Esophagus squamous epithelium (tissue), 5 donors: ENCODE measurements around the gene UQCC2. TPM values are rescaled to one million over a fixed set of nuclear protein-coding genes. Genes with fewer than 3 reads are reported as not detected.
A peak's percentile ranks its signal among the peaks of the same experiment; 100 is the strongest.

Experiments
- DNase-seq: peaks from one replicate; lab custom pipeline; 2025; lab: John Stamatoyannopoulos, UW
- H3K27ac ChIP-seq, 4 donors: fragments of 200-600 bp; sonication (generic); one replicate each; pipeline ENCODE4 v1.5.1; 2016 to 2019; ENCODE audit warnings: mild to moderate bottlenecking in 1 of 4
- H3K27me3 ChIP-seq, 4 donors: fragments of 200-600 bp; sonication (generic); 1 replicate in 3 of 4; 2 replicates in 1 of 4; pipeline versions ENCODE4 v1.5.1 to v1.6.0; 2017 to 2021; ENCODE audit warnings: antibody characterized with exemption in 1 of 4
- H3K36me3 ChIP-seq, 3 donors: fragments of 200-600 bp; sonication (generic); one replicate each; pipeline ENCODE4 v1.5.1; 2016 to 2019
- H3K4me1 ChIP-seq, 3 donors: fragments of 200-600 bp; sonication (generic); one replicate each; pipeline ENCODE4 v1.5.1; 2017 to 2019
- H3K4me3 ChIP-seq, 4 donors: fragments of 200-600 bp; sonication (generic); 1 replicate in 3 of 4; 2 replicates in 1 of 4; pipeline ENCODE4 v1.5.1; 2016 to 2019; ENCODE audit warnings: mild to moderate bottlenecking in 2 of 4, moderate library complexity in 1 of 4
- H3K9me3 ChIP-seq, 3 donors: fragments of 200-600 bp; sonication (generic); one replicate each; pipeline ENCODE4 v1.5.1; 2016 to 2019
- CTCF ChIP-seq, 6 experiments: fragments of 450-650 bp in 4 of 6; fragments of 200-600 bp in 2 of 6; sonication (generic) in 2 of 6; IDR thresholded peaks; one replicate each; pipeline ENCODE4 v1.5.1; 2016 to 2019; ENCODE audit warnings: antibody characterized with exemption in 6 of 6, mild to moderate bottlenecking in 4 of 6, moderate library complexity in 4 of 6
- POLR2A ChIP-seq, 4 donors: fragments of 450-650 bp; IDR thresholded peaks; one replicate each; pipeline ENCODE4 v1.6.1; 2017; ENCODE audit warnings: antibody characterized with exemption in 4 of 4, mild to moderate bottlenecking in 4 of 4, moderate library complexity in 3 of 4
- WGBS, 2 donors: methylation state at CpG; one replicate each; pipeline ENCODE4 v1.1.5; 2018; 5-methylcytosine and 5-hydroxymethylcytosine counted together
- intact Hi-C: fragments of 100-400 bp; cut with DNase I; formaldehyde crosslinking; loops from one replicate; pipeline ENCODE4 v1.15.0; 2022
- total RNA-seq, 4 donors: library from RNA; depleted of rRNA; stranded (reverse); fragments of >200 nt; gene quantifications; one replicate each; pipeline ENCODE4 v1.1.0, GENCODE V29; 2016
- donor health status: DM: yes; HTN: yes; CAD: no.

UQCC2 gene
- total RNA-seq, 4 donors from 2014 or later, result 7.8 to 36.8 (median 13.7) TPM

- DNase-seq, result no peak
Observed at GRCh38 chr6:33696548-33697518, 14.7 kb downstream of the UQCC2 start.

GRCh38 chr6:33696076-33696475 is 15.4 kb downstream of the UQCC2 start:
- peaks cover 7 to 66% (median 16%) of the 10 kb centered on the region in 3 donors for H3K36me3 ChIP-seq

More at GRCh38 chr6:33696548-33697518, 14.7 kb downstream of the UQCC2 start:
- peaks cover 3 to 58% (median 11%) of the 10 kb centered on the region in 3 donors for H3K36me3 ChIP-seq
- intact Hi-C loops, result no loop called here
- WGBS, 2 donors, result 20 to 48% methylated on average over 6 to 10 of the region's 15 CpGs
- H3K27ac ChIP-seq, result peak overlapping the region; percentile 40 to 84 (median 58)
- no peaks in the 10 kb centered on the region for H3K27me3 ChIP-seq
- no peak overlapping the region for H3K4me3 ChIP-seq
- TF ChIP-seq CTCF (IDR thresholded peaks at IDR 0.05) (no peak), POLR2A (IDR thresholded peaks at IDR 0.05) (no peak)
- no peaks in the 10 kb centered on the region for H3K9me3 ChIP-seq
- H3K4me1 ChIP-seq, result peaks cover 39 to 93% (median 83%) of the 10 kb centered on the region in 3 donors

GRCh38 chr6:33695451-33695887 is 16.0 kb downstream of the UQCC2 start:
- Histone ChIP-seq H3K27me3 (no peaks in the 10 kb centered on the region), H3K36me3 (peaks cover 13 to 72% (median 20%) of the 10 kb centered on the region in 3 donors), H3K27ac (peak overlapping the region; percentile 40 to 73 (median 58)), H3K4me3 (no peak overlapping the region), H3K9me3 (no peaks in the 10 kb centered on the region), H3K4me1 (peaks cover 34 to 88% (median 80%) of the 10 kb centered on the region in 3 donors)
- WGBS, 2 donors, result 45% methylated on average over 2 of the region's 16 CpGs; no CpG with 5 or more reads in 1 of the 2 donors
- TF ChIP-seq POLR2A (IDR thresholded peaks at IDR 0.05), result no peak
- no peak for DNase-seq
- intact Hi-C loops, result no loop called here

More at GRCh38 chr6:33696076-33696475, 15.4 kb downstream of the UQCC2 start:
- DNase-seq, result no peak
- no peaks in the 10 kb centered on the region for H3K9me3 ChIP-seq
- WGBS, 2 donors, result 40 to 79% methylated on average over 1 to 10 of the region's 10 CpGs
- peak overlapping the region; percentile 40 to 73 (median 58) for H3K27ac ChIP-seq
- H3K4me1 ChIP-seq, result peaks cover 39 to 94% (median 84%) of the 10 kb centered on the region in 3 donors
- intact Hi-C loops, result no loop called here
- H3K27me3 ChIP-seq, result no peaks in the 10 kb centered on the region
- H3K4me3 ChIP-seq, result no peak overlapping the region
- TF ChIP-seq CTCF (IDR thresholded peaks at IDR 0.05) (no peak), POLR2A (IDR thresholded peaks at IDR 0.05) (no peak)

- no peak for TF ChIP-seq CTCF (IDR thresholded peaks at IDR 0.05)
- TF ChIP-seq POLR2A (IDR thresholded peaks at IDR 0.05), result no peak
- DNase-seq, result no peak
- Histone ChIP-seq H3K9me3 (no peaks in the 10 kb centered on the region), H3K4me3 (no peak overlapping the region), H3K27ac (peak overlapping the region; percentile 40 to 73 (median 58)), H3K36me3 (peaks cover 14 to 77% (median 20%) of the 10 kb centered on the region in 3 donors), H3K4me1 (peaks cover 31 to 83% (median 75%) of the 10 kb centered on the region in 3 donors), H3K27me3 (no peaks in the 10 kb centered on the region)
- intact Hi-C loops, result no loop called here
- WGBS, 2 donors, result 53 to 83% methylated on average over 1 to 5 of the region's 5 CpGs
Observed at GRCh38 chr6:33694977-33695376, 16.5 kb downstream of the UQCC2 start.

- Histone ChIP-seq H3K27ac (peak overlapping the region; percentile 40 to 73 (median 58)), H3K27me3 (no peaks in the 10 kb centered on the region), H3K4me1 (peaks cover 31 to 78% (median 71%) of the 10 kb centered on the region in 3 donors), H3K36me3 (peaks cover 14 to 82% (median 20%) of the 10 kb centered on the region in 3 donors), H3K9me3 (no peaks in the 10 kb centered on the region), H3K4me3 (no peak overlapping the region)
- no peak for DNase-seq
- intact Hi-C loops, result no loop called here
- WGBS, 2 donors, result 28 to 31% methylated on average over 10 to 12 of the region's 19 CpGs
- no peak for TF ChIP-seq POLR2A (IDR thresholded peaks at IDR 0.05)
- TF ChIP-seq CTCF (IDR thresholded peaks at IDR 0.05), result no peak
Observed at GRCh38 chr6:33694401-33694931, 17.0 kb downstream of the UQCC2 start.
